ENCODE results near the gene LSP1.
"Not testable (repeated sequence)": the region's sequence is repeated elsewhere in the genome, so short reads cannot be mapped to it uniquely, and the experiment has no call there.

Gene LSP1

DNA sequence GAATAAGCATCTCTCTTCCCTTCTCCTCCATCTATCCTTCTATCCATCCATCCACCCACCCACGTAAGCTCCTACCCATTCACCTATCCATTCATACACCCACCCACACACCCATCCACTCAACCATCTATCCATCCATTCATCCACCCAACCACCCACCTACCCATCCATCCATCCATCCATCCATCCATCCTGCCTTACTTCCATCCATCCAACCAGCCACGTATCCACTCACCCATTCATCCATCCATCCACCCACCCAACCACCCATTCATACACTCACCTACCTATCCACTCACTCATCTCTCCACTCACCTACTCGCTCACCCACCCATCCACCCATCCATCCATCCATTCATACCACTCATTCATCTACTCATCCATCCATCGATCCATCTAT lies 79.8 kb downstream of the LSP1 start:
- DNase-seq: no peak

DNA sequence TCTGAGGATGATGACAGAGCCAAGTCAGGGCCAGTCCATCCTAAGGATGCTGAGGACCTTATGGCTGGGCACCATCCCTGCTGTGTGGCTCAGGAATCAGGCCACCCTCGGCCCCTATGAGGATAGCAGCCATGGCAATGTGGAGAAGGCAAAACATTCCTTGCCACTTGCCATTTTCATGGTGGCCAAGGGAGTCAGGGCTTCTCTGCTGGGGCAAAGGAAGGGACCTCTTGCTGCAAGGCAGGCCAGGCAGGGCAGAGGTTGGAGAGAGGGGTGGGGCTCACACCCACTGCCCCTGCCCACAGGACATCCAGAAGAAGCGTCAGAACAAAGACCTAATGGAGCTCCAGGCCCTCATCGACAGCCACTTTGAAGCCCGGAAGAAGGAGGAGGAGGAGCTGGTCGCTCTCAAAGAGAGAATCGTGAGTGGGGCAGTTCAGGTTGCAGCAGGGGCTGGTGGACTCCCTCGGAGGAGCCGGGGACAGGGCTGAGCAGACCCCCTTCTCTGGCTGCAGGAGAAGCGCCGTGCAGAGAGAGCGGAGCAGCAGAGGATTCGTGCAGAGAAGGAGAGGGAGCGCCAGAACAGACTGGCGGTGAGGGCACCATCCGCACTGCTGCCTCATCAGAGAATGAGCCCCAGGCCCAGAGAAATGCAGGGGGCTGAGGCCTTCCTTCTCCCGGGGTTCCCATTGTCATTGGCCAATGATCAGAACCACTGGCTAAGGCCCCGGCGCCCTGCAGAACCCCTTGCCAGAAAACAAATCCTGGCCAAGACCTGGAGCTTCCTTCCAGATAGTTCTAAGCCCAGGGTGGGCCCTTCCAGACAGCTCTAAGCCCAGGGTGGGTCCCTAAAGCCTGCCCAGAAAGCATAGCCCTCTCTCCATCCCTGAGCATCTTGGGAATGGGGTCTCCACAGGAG lies 80.8 kb downstream of the LSP1 start:
- no peak for DNase-seq

DNA sequence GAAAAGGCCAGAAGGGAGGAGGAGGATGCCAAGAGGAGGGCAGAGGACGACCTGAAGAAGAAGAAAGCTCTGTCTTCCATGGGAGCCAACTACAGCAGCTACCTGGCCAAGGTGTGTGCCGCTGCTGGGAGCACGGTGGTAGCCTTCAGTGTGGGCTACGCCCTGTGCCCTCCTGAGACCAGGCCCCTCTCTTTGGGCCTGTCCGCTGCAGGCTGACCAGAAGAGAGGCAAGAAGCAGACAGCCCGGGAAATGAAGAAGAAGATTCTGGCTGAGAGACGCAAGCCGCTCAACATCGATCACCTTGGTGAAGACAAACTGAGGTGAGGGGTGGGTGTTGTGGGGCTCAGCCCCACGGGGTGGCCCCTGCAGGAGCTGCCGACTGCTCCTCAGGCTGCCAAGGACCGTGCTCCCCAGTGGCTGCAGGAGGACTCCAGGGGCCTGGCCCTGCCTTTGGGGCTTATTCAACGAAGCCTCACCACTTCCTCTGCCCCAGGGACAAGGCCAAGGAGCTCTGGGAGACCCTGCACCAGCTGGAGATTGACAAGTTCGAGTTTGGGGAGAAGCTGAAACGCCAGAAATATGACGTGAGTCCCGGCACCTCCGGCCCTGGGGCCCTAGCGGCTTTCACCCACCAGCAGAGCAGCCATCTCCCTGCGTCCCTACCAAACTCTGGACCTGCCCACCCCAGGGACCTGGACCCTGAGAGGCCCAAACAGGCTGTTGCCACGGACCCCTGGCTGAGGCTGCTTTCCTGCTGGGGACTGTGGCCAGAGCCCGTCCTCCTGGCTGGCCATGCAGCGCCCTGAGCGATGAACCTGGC lies 81.7 kb downstream of the LSP1 start:
- DNase-seq: no peak

DNA sequence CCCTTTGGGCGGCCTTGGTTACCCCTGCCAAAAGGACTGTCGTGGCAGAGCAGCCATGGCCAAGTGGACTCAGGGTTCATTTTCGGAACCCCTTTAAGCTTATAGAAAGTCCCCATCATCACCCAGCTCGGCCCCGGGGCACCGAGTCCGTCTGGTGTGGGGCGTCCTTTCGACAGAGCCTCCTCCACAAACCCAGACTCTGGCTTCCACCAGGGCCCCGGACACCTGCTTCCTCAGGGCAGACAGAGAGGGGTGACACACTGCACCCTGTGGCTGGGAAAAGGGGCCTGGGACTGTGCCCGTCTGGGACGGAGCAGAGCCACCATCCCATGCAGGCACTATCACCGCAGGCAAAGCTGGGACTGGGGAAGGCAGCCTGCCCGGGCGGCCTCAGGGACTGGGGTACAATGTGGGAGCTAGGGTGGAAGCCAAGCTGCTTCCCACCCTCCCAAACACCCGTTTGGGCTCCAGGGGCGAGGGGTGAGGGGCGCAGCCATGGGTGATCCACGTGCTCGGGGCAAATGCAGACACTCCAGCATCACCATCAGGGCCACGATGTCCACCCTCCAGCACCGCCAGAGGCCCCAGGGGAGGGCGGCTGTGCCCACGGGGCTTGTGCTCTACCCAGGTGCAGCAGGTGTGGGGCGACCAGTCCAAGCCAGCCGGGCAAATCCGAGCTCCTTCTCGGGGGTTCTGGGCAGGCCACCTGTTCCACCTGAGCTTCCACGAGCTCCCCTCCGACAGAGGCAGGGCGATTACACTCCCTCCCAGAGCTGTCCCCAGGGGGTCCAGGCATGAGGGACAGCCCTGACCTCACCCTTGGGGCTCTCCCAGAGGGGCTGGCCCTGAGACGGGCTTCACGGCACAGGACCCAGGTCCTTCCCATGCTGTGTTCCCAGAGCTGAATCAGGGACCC lies 82.5 kb downstream of the LSP1 start:
- DNase-seq: no peak

DNA sequence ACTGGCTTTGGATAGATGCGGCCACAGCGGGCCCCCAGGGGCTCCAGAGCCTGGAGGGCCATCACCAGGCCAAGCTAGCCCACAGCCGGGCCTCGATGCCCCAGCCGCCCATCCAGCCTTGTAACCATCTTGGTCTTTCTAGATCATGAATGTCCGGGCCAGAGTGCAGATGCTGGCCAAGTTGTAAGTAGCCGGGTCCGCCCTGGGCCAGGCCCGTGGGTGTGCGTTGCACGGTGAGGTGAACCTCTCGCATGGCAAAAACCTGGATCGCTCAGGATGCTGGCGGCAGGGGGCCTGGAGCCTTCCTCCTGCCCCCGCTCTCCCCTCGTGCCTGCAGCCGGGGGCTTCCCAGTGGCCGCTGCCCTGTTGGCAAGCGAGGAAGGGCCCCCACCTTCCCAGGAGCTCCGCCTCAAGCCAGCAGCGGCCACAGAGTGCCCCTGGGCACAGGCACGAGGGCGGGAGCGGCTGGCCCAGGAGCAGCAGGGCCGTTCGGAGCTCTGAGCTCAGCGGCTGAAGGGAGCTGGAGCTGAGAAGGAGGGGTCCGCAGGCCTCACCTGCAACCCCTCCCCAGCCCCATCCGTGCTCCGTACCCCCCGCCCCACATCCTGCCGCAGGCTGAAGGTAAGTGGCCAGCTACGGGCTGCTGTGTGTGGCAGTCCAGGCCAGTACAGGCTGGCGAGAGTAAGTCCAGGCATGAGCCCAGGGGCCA lies 83.3 kb downstream of the LSP1 start:
- DNase-seq: no peak

DNA sequence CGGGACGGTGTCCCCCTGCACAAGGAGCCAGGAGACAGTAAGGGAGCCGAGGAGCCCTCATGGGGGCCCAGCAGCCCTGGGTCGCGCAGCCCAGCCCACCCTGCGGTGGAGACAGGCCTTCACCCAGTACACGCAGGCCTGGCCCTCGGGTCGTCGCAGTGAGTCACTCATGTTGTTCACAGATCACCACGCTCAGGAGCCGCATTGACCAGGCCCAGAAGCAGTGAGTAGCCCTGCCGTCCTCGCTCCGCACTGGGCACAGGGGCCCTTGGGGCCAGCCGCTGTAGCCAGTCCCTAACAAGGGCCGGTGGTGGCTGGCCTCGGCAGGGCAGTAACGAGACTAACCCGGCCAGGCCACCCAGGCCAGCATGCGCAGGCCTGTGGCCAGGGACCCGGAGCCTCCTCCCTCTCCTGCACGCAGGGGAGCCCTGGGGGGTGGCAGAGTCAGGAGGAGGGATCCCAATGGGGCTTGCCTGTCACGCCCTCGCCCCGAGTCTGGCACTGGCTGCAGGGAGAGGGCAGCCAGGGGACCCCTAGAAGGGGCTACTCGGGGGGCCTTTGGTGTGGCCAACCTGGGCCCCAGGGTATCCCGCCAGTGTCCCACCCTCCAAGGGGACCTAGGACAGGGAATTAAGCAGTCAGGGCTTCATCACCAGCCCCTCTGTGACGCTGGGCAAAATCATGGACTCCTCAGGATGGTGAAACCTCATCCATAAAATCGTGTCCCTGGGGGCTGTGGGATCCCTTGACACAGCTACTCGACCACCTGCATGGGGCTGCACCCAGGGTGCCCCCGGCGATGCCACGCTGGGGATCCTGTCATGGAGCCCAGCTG lies 84.1 kb downstream of the LSP1 start:
- DNase-seq: no peak

DNA sequence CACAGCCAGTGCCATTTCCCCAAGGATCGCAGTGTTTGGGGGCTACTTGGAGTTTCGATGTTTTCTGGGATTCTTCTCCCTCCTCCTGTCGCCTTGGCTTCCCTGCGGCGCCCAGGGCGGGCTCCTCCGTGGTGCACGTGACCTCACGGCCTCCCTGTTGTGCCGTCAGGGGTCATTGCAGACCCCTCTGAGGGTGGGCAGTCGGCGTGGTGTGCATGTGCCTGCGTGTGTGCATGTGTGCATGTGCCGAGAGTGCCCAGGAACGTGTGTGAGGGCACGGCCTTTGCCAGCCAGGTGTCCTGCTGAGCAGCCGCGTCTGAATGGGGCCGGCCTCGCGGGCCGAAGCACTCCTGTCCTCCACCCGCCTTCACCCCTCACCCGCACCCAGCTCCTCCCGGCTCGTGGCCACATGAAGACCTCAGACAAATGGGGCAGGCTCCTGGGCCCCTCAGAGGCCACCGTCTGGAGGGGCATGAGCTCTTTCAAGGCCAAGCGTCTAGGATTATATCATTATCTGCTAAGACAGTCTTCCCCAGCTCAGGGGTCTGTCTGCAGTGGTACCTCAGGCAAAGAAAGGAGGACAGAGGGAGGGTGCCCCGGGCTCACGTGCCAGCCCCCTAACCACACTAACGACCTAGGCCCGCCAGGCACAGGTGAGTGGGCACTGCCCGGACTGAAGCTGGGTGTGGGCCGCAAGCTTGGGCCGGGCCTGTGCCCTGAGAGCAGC lies 84.9 kb downstream of the LSP1 start:
- no peak for DNase-seq

DNA sequence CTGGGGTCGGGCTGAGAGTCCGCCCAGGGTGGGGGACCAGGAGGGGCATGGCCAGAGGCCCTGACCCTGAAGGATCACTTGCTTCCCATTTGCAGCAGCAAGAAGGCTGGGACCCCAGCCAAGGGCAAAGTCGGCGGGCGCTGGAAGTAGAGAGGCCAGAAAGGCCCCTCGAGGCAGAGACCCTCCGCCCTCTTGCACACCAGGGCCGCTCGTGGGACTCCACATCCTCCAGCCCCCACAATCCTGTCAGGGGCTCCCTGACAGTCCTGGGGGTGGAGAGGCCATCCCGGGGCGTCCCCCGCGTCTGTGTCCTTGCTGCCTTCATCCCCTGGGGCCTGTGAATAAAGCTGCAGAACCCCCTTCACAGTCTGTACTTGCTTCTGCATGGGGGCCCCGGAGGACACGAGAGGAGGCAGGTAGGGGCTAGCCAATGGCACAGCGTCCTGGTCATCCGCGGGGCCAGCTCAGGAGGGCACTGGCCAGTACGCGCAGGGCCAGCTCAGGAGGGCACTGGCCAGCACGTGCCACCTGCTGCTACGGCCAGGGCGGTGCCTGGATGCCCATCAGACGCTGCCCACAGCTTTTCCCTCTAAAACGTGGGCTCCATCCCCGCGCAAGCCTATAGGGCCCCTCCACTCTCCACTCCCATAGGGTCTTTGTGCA lies 85.6 kb downstream of the LSP1 start:
- DNase-seq: no peak

DNA sequence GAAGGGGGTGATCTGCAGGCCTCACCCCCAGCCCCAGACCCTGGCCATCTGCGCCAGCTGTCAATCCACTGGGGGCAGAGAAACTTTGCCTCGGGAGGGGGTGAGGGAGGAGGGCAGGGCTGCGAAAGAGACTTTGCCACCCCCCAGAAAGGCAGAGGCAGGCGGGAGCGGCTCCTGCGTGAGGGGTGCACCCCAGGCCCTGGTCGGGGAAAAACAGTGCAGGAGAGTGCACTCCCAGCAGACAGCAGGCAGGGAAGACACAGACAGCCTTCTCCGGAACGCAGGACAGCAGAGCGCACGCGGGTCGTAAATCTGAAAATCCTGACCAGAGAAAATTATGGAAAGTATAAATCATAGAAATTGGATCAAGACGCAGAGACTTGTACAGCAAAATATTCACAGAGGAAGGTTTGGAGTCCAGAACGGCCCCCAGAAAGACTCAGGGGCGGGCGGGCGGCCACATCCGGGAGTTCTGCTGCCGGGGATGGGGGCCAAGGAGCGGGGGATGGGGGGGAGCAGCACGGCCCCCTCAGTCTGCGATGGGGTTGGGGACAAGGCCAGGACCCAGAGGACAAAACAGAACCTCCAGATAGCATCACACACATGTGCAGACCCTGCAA lies 86.2 kb downstream of the LSP1 start:
- DNase-seq: no peak

DNA sequence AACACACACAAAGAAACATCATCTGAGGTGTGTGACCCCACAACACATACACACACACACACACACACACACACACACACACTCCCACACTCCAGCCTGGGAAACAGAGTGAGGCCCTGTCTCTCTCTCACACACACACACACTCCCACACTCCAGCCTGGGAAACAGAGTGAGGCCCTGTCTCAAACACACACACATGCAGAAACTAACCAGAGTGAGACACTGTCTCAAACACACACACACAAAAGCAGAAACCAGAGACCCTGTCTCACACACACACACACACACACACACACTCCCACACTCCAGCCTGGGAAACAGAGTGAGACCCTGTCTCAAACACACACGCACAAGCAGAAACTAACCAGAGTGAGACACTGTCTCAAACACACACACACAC lies 86.9 kb downstream of the LSP1 start:
- DNase-seq: not testable (repeated sequence)
